NOMO-1 treated with dmso at 0.1 percent for 144 hours (cell line): ENCODE results near the gene PDGFD.

Source experiments
- DNase-seq: peaks from one replicate; lab custom pipeline; 2025; ENCODE audit not compliant: unreplicated experiment; lab: John Stamatoyannopoulos, UW

PDGFD gene

DNA sequence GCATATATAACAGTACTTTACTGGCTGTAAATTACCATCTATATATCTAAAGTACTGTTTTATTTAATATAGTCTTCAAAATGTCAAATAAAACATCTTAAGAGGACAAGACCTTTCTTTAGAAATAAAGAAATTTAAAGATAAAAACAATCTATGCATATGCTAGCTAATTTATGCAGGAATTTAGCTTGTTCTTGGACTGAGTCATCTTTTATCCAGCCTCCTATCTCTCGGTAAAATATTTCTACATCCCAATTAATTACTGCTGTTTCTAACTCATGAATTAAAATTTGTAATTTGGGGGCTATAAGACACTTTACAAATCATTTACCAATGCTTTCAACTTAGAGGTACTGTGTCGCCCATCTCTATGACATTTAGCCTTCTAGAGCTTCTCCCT, 200.3 kb downstream of the PDGFD start:
- DNase-seq, result no peak

DNA sequence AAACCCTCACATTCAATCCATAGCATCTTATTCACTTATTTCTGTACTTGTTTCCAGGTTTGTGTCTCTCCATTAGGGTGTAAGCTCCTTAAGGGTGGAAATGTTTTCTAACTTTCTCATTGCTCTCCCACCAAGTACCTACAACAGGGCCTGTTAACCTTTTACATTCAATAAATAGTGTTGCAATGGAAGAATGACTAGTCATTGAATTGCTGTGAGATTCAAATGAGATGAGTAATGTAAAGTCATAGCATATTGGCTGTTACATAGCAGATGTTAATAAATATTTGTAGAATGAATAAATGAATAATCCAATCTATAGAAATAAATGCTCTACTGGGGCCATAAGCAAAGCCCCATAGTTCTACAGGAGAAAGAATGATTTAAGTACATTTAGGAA, 202.9 kb downstream of the PDGFD start:
- DNase-seq, result no peak

DNA sequence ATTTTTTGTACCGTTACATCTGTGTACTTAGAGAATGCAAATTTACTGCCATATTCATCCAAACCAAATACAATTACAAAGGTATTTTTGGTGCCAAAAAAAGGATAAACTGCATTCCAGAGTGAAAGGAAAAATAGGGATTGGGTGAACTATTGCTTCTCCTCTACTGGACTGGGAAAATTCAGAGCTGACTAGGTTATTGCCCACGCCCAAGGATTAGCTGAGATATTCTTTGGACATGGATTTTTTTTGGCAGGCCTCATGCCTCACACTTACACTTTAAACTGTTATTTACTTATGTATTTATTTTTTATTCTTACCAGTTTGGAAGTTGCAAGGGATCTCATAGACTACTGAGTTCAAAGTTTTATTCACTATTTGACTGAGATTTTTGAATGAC, 203.8 kb downstream of the PDGFD start:
- no peak for DNase-seq

DNA sequence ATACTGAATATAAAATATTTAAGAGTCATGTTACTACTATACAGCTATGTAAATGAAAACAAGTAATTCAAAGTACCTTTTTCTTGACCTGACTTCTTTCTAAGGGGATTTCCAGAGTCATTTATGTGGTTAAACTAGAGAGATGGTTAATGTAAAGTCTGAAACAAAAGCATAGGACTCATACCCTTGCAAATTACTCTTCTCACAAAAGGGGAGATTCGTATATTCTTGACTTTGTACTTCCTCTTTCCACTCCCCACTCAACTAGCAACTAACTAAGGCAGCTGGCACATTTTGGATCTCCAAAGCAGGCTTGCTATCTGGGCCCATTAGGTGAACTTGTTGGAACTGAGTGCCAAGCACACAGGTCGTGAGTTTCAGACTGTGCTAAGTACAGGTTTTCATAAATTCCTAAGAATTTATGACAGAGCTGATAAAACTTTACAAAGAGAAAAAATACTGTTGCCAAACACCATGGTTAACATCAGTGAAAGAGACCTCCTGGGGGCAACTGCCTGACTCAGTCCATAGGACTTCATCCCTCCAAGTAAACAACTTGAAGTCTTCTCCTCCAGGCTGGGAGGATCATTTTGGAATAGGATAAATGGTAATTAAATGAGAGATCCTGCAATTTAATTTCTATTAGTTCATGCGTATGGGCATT, 204.5 kb downstream of the PDGFD start:
- DNase-seq, result peak; percentile 15

DNA sequence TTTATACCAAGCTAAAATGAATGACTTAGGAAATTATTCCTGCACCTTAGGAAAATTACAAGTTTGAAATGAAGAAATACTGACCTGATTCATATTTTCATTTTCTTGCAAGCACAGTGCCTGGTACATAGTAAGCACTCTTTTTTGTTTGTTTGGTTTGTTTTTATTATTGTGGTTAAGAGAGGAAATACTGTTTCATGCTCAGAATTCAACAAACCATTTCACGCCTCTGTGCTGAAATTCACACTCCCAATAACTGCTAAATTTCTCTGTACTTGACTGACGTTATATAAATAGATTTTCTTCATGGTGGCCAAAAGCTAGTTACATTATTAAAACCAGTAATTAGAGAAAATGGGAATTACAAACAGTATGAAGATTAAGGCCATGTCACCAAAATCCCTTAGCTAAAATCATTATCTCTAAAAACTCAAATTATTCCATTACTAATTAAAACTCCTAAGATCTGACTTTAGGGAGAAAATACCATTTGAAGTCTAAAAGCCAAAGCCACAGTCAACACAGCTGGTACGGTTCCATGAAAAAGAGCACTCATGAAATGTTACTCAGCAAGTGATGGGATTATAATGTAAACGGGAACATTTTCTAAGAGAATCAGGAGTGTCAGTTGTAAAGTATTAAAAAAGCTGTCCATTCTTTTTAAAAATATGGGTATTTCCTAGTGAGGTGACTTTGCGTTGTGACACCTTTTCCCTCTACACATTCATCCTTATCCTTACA, 205.3 kb downstream of the PDGFD start:
- DNase-seq, result no peak

DNA sequence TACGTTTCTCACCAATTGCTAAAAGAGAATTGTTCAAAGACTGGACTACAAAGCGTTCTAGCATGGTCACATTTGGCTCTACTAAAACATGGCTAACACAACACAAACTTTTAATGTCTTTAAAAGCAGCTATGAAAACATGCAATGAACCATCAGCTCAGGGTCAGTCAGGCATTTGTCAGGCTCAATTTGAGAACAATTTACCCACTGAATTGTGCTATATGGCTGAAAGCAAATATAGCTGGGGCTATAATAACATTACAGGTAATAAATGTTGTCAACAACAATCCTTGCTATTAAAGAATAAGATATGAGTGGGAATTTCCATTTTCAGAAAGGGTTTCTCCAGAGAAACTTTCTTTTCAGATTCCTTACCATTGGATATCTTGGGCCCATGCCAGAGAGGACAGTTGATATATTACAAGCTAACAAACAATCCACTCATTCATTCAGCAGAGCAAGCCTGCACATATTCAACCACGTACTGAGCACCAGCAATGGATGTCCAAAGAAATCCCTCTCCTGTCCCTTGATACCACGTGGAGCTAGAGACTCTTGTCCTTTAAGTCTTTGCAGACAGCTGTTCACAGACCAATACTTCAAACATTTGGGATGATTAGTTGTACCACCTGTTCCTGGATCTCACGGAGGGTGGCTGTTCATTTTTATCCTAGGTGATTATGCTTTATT, 210.0 kb downstream of the PDGFD start:
- no peak for DNase-seq

DNA sequence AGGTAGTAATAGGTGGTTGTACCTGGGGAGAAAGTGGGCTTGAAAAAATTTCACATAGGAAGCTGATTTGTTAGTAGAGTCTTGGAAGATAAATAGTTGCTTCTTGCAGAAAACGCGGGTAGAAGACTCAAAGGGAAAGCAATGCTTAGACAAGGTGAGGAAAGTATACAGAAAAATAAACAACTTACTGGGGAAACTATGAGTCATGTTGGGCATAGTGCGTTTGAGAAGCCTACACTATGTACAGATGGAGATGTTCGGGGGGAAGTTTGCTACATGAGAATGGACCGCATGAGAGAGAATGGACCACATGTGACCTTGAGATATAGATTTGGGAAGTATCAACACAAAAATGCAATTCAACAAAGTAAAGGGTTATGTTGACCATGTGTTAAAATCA, 214.2 kb downstream of the PDGFD start:
- DNase-seq, result no peak

DNA sequence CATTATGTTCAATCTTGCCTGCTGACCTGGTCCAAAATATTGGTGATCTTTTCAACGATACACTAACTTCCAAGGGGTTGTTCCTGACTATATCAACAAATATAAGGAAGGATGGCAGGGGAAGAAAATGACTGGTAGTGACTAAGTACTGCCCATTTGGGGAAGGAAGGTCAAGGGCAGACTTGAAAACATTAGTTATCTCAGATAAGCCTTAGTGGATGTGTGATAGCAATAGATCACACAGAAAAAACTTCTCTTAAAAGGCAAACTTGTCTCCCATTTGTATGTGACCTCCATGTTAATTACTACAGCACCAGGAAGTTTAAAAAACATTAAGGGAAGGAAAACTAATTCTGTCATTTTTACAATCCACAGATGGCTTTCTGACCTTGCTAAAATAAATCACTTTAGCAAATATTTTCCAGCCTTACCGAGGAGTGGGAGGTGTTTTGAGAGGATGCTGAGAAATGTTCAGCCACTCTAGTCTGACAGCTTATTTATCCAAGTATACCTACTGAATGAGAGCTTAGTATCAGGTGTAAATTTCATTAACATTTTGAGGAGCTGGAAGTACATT, 215.7 kb downstream of the PDGFD start:
- DNase-seq, result no peak

DNA sequence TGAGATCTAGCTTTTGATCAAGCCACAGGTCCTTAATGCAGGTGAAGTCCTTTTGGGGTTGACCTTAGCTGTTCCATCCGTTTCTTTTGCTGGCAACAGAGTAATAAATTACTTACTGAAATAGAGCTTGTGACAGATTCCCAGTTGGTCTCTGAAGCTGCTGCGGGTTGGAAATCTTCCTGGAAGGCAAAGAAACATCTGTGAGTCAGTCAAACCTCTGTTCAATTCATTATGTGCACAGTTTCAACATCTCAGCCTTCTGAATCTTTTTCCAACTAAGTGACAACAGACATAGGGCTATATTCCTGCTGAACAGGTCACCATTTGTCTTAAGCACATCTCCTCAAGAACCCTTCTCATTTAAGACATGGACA, 216.4 kb downstream of the PDGFD start:
- no peak for DNase-seq

DNA sequence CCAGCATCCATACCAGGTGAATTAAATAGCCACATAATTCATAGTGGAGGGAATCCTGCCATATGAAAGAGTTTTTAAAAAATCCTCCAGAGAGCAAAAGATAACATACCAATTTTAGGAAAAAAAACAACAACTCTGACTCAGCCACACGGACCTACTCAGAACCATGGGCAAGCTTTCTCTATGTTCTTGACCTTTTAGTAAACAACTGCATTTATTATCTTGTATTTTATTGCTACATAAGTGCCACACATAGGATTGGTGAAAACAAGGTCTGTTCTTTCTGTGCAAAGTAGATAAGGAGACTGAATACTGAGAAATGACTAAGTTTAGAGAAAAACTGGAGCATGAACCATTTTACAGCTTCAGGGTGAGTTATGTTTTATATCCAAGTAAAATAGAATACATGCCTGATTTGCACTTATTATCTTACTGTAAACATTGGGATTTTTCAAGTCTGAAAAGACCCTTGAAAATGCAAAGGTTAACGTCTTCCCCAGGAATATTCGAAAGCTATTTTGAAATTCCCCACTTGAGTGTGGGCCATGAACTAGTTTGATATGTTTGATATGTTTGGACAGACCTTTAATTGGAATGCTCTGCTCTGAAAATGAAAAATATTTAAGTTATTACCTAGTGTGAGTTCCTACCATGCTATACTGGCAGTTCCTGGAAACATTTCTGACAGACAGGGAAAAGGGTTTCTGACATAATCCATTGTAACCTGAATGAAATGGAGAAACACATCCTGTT, 217.0 kb downstream of the PDGFD start:
- no peak for DNase-seq

DNA sequence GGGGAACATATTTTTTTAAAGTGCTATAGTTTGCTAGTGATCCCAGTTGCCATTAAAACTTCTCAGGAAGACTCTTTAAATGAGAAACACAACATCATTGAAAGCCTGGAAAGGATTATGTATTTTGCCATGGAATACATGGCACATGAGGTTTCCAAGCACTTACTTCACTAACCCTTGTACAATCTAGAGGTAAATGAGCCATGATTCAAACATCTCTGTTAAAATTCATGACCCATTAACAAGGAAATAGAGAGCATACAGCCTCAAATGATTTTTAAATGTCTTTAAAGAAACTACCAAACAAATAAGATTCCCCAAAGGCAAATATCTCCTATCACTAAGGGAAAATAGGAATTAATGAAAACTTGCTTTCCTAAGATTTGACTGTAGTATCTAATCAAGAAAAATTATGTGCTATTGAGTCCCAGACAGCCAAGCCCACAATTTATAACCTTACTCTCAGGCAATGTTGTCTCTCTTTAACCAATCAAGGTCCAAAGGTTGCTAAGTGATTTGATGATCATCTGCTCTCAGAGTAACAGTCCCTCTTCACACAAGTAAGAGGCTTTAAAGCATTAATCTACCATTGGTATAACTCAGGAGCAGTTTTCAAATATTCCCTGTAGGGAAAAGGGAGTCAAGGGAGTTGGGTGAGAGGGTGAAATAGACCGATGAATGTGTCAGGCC, 219.6 kb downstream of the PDGFD start:
- no peak for DNase-seq

DNA sequence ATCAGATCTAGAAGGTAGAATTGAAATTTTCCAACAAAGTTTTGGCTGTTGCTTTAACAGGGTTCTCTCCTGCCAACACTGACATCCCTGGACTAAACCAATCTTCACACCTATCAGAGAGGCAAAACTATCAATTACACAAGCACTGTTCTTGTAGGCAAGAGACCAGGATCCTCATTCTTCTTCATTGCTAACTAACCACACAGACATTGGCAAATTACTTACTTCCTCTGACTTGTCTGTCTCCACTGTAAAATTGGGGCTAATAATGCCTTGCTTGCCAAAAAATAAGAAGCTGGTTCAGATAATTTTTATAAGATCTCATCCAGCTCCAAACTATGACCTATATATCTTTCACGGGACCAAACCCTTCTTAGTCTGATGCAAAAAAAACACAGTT, 221.3 kb downstream of the PDGFD start:
- peak; percentile 11 for DNase-seq

DNA sequence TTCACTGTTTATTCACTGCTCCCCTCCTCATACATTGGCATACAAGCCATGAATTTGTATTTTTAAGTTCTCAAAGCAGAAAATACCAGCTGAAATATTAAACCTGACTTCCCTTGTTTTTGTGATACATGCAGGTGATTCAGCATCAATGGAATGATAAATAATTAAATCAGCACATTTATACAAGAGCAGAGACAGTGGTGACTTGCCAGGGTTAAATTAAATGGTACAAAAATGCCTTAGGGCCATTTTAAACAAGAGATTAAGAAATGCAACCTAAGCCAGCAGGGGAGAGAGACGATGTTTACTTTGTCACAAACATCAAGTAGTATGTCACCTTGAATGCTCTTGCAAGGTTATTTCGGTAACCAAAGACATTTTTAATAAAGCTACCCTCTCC, 223.4 kb downstream of the PDGFD start:
- DNase-seq, result no peak

DNA sequence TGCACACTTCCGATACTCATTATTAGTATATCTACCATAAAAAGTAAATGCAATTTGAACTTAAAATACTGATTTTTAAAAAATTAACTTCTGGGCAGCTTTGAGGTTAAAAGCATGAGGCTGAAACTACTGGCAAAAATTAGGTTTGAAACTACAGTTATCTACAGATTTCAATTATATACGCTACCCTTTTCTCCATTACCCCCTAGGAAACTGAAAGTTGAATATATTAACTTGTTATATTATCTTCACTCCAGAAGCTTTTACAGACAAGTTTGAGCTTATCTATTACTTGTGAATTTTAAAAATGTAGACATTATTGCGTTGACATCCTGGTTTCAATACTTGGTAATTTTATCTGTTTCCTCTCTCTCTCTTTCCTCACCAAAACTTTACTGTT, 224.3 kb downstream of the PDGFD start:
- no peak for DNase-seq

DNA sequence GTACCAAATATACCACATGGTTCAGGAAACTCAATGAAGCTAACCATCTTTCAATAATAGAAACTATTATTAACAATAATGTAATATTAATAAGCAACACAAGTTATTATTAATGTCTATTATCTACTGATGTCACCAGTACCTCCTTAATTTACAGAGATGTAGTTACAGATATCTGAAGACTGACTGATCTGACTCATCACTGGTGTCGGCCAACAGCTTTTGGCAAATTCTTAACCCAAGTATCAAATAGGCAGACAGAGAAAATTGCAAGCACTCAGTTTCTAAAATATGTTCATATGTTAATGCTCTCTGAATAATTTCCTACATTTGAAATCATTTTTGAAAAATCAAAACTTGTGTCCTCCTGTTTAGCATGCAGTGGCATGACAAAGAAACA, 227.9 kb downstream of the PDGFD start:
- DNase-seq, result no peak

DNA sequence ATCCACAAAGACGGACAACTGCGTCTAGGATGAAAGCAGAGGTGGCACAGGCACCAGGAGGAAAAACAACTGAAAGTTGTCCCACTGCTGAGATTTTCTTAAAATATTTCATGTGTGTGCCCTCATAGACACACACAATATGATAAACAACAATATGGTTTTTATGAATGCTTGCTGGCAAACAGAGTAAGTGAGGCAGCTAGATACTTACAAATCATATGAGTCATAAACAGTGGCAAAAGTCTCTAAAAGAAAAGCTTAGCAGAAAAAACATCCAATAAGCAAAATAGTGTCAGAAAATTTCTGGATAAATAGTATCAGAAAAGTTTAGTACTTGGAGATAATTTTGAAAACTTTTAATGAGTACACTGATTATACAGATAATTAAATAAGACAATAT, 228.7 kb downstream of the PDGFD start:
- DNase-seq, result no peak

DNA sequence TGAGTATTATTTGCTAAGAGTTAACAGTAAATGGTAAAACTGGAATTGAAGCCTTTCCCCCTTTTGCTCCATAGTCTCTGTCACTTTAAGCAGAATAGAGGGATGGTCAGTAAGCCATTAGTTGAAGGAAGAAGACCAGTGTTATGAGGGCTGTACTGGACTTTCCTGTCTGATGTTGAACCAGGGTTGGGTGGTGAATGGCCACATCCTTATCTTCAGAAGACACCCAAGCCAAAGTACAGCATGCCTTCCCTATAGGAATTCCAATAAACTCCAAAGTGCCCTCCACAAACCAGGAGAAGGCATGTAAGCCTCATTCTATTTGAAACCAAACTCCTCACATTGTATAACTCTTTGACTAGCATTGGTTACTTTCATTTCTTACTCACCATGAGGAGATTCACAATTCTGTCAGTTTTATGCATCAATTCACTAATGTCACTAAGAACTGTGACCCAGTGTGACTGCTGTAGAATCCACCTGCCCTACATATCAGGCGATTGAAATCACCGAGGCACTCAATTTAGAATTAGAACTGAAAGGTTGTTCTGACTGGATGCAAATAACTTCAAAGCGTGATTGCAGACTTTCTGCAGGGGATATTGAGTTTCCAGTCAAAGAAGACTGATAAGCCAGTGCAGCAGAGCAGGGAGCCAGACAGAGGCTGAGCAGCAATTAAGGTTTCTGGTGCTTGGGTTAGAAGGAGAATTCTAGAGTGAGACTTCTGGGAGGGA, 234.6 kb downstream of the PDGFD start:
- no peak for DNase-seq

DNA sequence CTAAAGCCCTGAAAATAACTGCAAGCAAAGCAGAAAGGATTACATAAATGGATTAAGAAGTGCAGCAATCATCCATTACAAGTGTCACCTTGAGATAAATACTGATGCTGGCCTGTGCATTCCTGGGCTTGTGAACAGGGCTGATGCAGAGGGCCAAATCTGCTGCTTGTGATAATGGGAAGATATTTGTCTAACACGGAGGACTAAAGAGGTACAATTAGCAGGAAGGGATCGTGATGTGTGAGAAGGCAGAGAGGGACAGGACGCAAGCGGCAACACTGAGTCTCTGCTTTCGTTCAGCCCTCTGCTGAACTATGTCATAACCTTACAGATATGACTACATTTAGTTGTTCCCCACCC, 235.2 kb downstream of the PDGFD start:
- DNase-seq, result no peak

DNA sequence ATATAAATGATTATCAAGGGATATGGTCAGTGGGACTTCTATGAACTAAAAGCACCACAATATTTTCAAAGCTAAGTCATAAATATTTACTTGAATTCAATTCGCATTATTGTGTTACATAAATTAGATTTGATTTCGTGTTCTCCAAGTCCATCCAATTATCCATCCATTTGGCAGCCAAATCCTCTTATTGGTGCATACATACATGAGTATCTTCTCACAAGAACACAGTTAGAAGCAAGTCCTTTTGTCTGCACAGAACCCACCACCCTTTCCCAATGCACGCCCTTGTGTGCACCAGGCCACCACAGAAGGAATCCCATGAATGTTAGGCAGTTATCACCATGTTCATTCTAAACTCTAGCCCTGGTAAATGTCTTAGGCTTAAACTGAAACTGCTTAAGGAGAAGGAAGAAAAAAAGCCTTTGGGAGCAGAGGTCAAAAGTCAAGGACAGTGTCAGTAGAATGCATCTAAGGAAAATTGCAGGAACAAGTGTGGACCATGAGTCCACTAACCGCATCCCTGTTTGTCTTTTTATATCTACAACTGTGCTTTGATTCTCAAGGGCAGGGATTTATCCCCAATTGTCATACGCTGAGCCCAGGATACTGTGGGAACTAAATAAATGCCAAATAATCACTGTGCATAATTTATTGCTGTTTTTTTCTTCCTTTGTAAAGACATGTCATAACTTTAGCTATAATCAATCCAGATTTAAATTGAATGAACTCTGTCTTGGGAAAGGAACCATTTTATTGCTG, 235.7 kb downstream of the PDGFD start:
- DNase-seq, result no peak
